ENCODE results near the gene MAST3. TPM values are rescaled to one million over a fixed set of nuclear protein-coding genes. Genes with fewer than 3 reads are reported as not detected.

The MAST3 gene
- total RNA-seq, 1 experiment from 2014 or later, result 11.5 TPM

GRCh38 chr19:18192673-18193387, 95.3 kb downstream of the MAST3 start, which contains the start of gene MPV17L2 (continued):
- TF ChIP-seq MYBL2 (CRISPR knock-in tag; IDR thresholded peaks at IDR 0.05) (no peak), KAT7 (CRISPR knock-in tag; IDR thresholded peaks at IDR 0.05; ENCODE audit: borderline replicate concordance) (no peak), SOX15 (CRISPR knock-in tag; IDR thresholded peaks at IDR 0.05) (no peak), E2F5 (CRISPR knock-in tag; IDR thresholded peaks at IDR 0.05) (no peak), CREM (CRISPR knock-in tag; IDR thresholded peaks at IDR 0.05) (peak; percentile 72; the same call in 1 of the 2 replicates), GTF2I (CRISPR knock-in tag; conservative IDR thresholded peaks at IDR 0.05) (no peak), SMAD4 (CRISPR knock-in tag; IDR thresholded peaks at IDR 0.05) (no peak), CBFB (CRISPR knock-in tag; IDR thresholded peaks at IDR 0.05; ENCODE audit: low read depth) (no peak), TEAD1 (CRISPR knock-in tag; IDR thresholded peaks at IDR 0.05) (peak; percentile 75; the same call in 1 of the 2 replicates), NFATC4 (CRISPR knock-in tag; IDR thresholded peaks at IDR 0.05) (no peak), NFYB (CRISPR knock-in tag; conservative IDR thresholded peaks at IDR 0.05; ENCODE audit: low read depth) (peak; percentile 96), USF1 (CRISPR knock-in tag; IDR thresholded peaks at IDR 0.05) (0 out of 2 replicates have a peak, but pooled peaks have one; percentile 21), HMGA2 (CRISPR knock-in tag; IDR thresholded peaks at IDR 0.05) (peak; percentile 22; the same call in 1 of the 2 replicates), RELA (CRISPR knock-in tag; IDR thresholded peaks at IDR 0.05; ENCODE audit: borderline replicate concordance) (no peak), JUN (CRISPR knock-in tag; IDR thresholded peaks at IDR 0.05) (no peak), STAT6 (CRISPR knock-in tag; conservative IDR thresholded peaks at IDR 0.05; ENCODE audit: low read depth) (no peak), CDX4 (CRISPR knock-in tag; IDR thresholded peaks at IDR 0.05; ENCODE audit: borderline replicate concordance) (no peak), NR3C1 (CRISPR knock-in tag; conservative IDR thresholded peaks at IDR 0.05; ENCODE audit: low read depth) (no peak)

GRCh38 chr19:18193388-18194180, 96.0 kb downstream of the MAST3 start:
- ATAC-seq (no peak), DNase-seq (ENCODE audit: low spot score) (no peak)
- peak overlapping the region; percentile 82 for H3K4me3 Mint-ChIP-seq
- H3K27me3 Mint-ChIP-seq (ENCODE audit: low read depth), result peaks cover 2% of the 10 kb centered on the region; the same call in 1 of the 2 replicates
- peaks cover 10% of the 10 kb centered on the region for H3K36me3 Mint-ChIP-seq
- no peaks in the 10 kb centered on the region for H3K9me3 Mint-ChIP-seq
- peaks cover 20% of the 10 kb centered on the region for H3K4me1 Mint-ChIP-seq
- POLR2A ChIA-PET, result interaction anchor here (0.6 to 1.7 kb wide), 5 partner anchors 31 to 88 kb away, joined by 3 to 9 read pairs (median 4); partner anchors contain the start of gene JUND
- CTCF ChIA-PET, result interaction anchor here (0.6 to 6.0 kb wide), 22 partner anchors 11 to 245 kb away, joined by 3 to 43 read pairs (median 11); partner anchors contain the start of genes GDF15, IQCN, JUND and PIK3R2
- peak overlapping the region; percentile 86 for H3K27ac Mint-ChIP-seq
- TF ChIP-seq PREB (CRISPR knock-in tag; IDR thresholded peaks at IDR 0.05; ENCODE audit: borderline replicate concordance) (no peak), ZNF317 (CRISPR knock-in tag; IDR thresholded peaks at IDR 0.05; ENCODE audit: borderline replicate concordance, low read depth) (0 out of 2 replicates have a peak, but pooled peaks have one; percentile 26), ZNF138 (CRISPR knock-in tag; conservative IDR thresholded peaks at IDR 0.05) (no peak), AFF4 (CRISPR knock-in tag; IDR thresholded peaks at IDR 0.05; ENCODE audit: borderline replicate concordance) (no peak), FOXP1 (CRISPR knock-in tag; IDR thresholded peaks at IDR 0.05; ENCODE audit: borderline replicate concordance) (0 out of 2 replicates have a peak, but pooled peaks have one; percentile 41), TEAD1 (CRISPR knock-in tag; IDR thresholded peaks at IDR 0.05) (peak; percentile 7; the same call in 1 of the 2 replicates), TEAD4 (CRISPR knock-in tag; IDR thresholded peaks at IDR 0.05) (no peak)

Measured in WTC11 (cell line).